Neural crest cell (in vitro differentiated cells): Measurements from ENCODE around the gene BTBD9. TPM values are rescaled to one million over a fixed set of nuclear protein-coding genes. Genes with fewer than 3 reads are reported as not detected.
A peak's percentile ranks its signal among the peaks of the same experiment; 100 is the strongest.

Source experiments
- DNase-seq: peaks from one replicate; pipeline ENCODE4 v3.0.0; 2021; ENCODE audit warnings: low read depth, mixed read lengths, low spot score
- H3K27ac Mint-ChIP-seq: one replicate; pipeline ENCODE4 v1.8.0; 2021; ENCODE audit warnings: mild to moderate bottlenecking, mixed read lengths; ENCODE audit not compliant: unreplicated experiment
- H3K27me3 Mint-ChIP-seq: 2 replicates; pipeline ENCODE4 v1.8.0; 2021; ENCODE audit warnings: low read depth, mild to moderate bottlenecking, mixed read lengths
- H3K36me3 Mint-ChIP-seq: 2 replicates; pipeline ENCODE4 v1.8.0; 2021; ENCODE audit warnings: low read depth, mild to moderate bottlenecking, mixed read lengths
- H3K4me1 Mint-ChIP-seq: 2 replicates; pipeline ENCODE4 v1.8.0; 2021; ENCODE audit warnings: mixed read lengths
- H3K4me3 Mint-ChIP-seq: one replicate; pipeline ENCODE4 v1.8.0; 2021; ENCODE audit warnings: mild to moderate bottlenecking, mixed read lengths
- H3K9me3 Mint-ChIP-seq: 2 replicates; pipeline ENCODE4 v1.8.0; 2021; ENCODE audit warnings: mixed read lengths
- total RNA-seq: library from RNA; stranded (reverse); gene quantifications from 2 replicates; pipeline ENCODE4 v1.2.1, GENCODE V29; 2021
- TF ChIP-seq, protein P1 (sequence below): fragments of 200-600 bp; sonication (generic); conservative IDR thresholded peaks from 2 replicates; pipeline ENCODE4 v1.5.0; 2021; ENCODE audit warnings: antibody characterized with exemption, mild to moderate bottlenecking

BTBD9 gene
- total RNA-seq, 1 donor from 2014 or later = 18.0 TPM

DNA sequence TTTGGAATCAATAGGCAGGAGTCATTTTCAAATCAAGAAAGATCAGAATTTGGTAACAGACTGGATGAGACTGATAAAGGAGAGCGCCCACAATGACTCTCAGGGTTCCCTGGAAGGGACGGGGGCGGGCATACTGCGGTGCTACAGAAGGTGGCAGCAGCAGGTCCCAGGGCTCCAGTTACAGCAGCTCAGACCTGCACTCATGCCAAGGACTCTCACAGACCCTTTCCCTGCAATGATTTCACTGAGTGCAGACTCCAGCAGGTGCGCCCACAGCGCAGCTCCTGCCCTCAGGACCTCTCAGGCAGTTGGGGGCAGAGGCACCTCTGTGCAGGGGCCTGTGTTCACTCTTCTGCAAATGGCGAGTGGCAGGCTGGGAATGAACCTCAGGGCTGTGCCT, 460.4 kb downstream of the BTBD9 start:
- Mint-ChIP-seq H3K4me3 (no peak overlapping the region), H3K27me3 (no peaks in the 10 kb centered on the region), H3K27ac (no peak overlapping the region), H3K9me3 (no peaks in the 10 kb centered on the region), H3K36me3 (no peaks in the 10 kb centered on the region), H3K4me1 (peaks cover 30% of the 10 kb centered on the region)
- DNase-seq = no peak
- TF ChIP-seq, protein P1, sequence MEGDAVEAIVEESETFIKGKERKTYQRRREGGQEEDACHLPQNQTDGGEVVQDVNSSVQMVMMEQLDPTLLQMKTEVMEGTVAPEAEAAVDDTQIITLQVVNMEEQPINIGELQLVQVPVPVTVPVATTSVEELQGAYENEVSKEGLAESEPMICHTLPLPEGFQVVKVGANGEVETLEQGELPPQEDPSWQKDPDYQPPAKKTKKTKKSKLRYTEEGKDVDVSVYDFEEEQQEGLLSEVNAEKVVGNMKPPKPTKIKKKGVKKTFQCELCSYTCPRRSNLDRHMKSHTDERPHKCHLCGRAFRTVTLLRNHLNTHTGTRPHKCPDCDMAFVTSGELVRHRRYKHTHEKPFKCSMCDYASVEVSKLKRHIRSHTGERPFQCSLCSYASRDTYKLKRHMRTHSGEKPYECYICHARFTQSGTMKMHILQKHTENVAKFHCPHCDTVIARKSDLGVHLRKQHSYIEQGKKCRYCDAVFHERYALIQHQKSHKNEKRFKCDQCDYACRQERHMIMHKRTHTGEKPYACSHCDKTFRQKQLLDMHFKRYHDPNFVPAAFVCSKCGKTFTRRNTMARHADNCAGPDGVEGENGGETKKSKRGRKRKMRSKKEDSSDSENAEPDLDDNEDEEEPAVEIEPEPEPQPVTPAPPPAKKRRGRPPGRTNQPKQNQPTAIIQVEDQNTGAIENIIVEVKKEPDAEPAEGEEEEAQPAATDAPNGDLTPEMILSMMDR = no peak

DNA sequence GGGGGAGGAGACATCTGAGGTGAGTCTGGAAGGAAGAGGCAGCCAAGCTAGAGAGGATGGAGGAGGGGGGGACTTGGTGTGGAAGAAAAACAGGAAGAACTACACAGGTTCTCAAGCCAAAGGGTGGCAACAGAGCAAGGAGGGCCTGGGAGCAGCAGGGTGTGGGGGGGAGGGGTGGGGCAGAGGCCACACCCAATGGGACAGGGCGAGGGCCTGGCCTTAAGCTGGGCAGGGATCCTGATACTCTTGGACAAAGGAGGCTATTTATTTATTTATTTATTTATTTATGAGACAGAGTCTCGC, 461.2 kb downstream of the BTBD9 start:
- H3K4me3 Mint-ChIP-seq = no peak overlapping the region
- H3K9me3 Mint-ChIP-seq = no peaks in the 10 kb centered on the region
- TF ChIP-seq, protein P1 = no peak
- H3K27me3 Mint-ChIP-seq = no peaks in the 10 kb centered on the region
- no peak overlapping the region for H3K27ac Mint-ChIP-seq
- peaks cover 26% of the 10 kb centered on the region for H3K4me1 Mint-ChIP-seq
- H3K36me3 Mint-ChIP-seq = peaks cover 2% of the 10 kb centered on the region
- DNase-seq = no peak

DNA sequence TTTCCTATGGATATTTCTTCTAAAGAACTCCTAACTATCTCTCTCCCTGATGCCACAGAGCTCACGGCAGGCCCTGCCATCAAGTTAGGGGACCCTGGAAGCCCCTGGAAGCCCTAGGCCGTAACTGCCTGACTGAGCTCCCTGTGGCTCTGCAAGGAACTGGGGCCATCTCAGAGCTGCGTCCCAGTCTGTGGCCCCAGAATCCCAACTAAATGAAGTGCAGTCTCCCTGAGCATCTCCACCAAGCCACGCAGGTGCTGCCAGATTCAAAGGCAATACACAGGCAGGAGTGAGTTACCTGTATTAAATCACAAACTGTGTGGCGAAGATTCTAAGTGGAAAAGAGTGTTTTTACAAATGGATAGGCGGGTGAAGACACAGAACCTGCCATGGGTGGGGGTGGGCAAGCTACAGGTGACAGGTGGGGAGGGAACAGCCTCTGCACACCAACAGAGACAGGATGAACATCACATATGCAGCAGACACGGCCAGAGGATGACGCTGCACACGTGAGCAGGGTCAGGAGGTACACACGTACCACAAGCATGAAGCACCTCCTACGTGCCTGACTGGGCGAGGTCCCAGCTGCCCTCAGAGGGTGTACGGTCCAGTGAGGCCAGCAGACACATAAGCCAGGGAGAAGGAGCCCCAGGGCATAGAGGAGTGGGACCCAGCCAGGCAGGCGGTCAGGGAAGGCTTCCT, 461.7 kb downstream of the BTBD9 start:
- no peak overlapping the region for H3K27ac Mint-ChIP-seq
- DNase-seq = no peak
- TF ChIP-seq, protein P1 = no peak
- no peaks in the 10 kb centered on the region for H3K27me3 Mint-ChIP-seq
- H3K36me3 Mint-ChIP-seq = peaks cover 2% of the 10 kb centered on the region
- H3K9me3 Mint-ChIP-seq = no peaks in the 10 kb centered on the region
- no peak overlapping the region for H3K4me3 Mint-ChIP-seq
- H3K4me1 Mint-ChIP-seq = peaks cover 26% of the 10 kb centered on the region

DNA sequence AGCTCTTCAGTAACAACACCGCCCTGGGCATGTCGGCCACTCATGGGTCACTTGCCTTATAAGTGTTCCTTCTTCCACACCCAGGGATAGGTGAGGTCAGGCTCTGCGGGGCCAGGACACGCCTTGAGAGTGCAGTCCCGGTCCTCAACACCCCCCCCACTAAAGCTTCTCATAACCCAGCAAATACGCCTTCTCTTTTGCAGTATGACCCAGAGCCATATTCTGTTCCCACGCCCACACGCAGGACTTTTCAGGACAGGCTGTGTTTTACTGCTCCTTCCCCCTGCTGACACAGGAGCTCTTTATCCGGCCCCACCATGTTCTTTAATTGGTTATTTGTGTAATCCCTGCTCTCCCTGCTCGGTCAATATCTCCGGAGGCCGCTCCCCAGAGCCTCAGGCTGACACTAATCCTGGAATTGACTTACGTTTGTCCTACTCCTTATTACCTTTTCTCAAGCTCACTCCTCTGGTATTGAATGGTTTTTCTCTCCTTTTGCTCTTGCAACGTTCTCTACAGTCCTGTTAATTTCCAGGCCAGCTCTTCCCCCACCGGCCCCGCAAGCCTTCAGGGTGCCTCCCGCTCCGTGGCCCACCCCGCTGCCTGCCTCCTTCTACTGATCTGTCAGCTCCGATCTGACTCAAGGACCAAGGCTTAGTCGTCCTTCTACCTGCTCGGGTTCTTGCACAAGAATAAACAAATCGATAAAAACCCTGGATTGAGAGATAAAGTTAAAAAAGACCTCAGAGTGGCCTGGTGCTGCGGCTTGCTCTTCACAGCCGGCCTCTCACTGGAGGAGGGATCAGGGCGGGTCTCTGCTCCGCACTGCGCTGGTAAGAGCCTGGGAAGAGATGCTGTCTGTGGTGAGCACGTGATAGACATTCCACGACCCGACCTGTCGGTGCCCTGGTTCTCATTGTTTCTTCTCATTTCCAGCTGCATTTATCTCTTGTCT, 462.7 kb downstream of the BTBD9 start:
- TF ChIP-seq, protein P1 = no peak
- H3K4me1 Mint-ChIP-seq = peaks cover 26% of the 10 kb centered on the region
- no peak overlapping the region for H3K27ac Mint-ChIP-seq
- H3K36me3 Mint-ChIP-seq = peaks cover 2% of the 10 kb centered on the region
- no peaks in the 10 kb centered on the region for H3K27me3 Mint-ChIP-seq
- H3K4me3 Mint-ChIP-seq = peak overlapping the region; percentile 5
- DNase-seq = no peak
- no peaks in the 10 kb centered on the region for H3K9me3 Mint-ChIP-seq

DNA sequence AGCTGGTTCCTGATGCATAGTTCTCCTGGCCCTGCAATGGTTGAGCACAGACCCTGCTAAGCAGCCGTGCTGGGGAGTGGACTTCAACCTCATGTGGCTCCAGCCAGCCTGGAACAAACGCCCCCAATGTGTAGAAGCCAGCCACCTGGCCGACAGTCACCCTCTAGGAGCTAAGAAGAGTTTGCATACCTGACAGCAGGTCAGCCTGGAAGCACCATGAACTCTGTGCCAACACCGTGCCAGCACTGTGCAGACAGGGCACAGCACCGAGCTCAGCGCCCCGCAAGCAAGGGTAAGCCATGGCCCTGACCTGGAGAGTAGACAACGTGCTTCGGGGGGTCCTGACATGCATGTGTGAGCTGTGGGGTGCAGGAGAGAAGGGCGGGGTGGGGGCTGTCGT, 463.9 kb downstream of the BTBD9 start:
- Mint-ChIP-seq H3K4me1 (peaks cover 29% of the 10 kb centered on the region), H3K9me3 (no peaks in the 10 kb centered on the region), H3K4me3 (no peak overlapping the region), H3K36me3 (peaks cover 2% of the 10 kb centered on the region), H3K27ac (no peak overlapping the region), H3K27me3 (no peaks in the 10 kb centered on the region)
- DNase-seq = no peak
- TF ChIP-seq, protein P1 = no peak
